Activated CD4-positive, alpha-beta T cell treated with anti-CD3 and anti-CD28 coated beads for 24 hours (primary cell): Measurements from ENCODE around the gene RYR3.
"Not testable (repeated sequence)": the region's sequence is repeated elsewhere in the genome, so short reads cannot be mapped to it uniquely, and the experiment has no call there.

Source experiments
- DNase-seq, 2 donors: peaks; one replicate each; pipeline ENCODE4 v3.0.0-alpha.2; 2020; ENCODE audit warnings: low read depth in 2 of 2

The RYR3 gene

GRCh38 chr15:33577911-33578310 is 267.1 kb downstream of the RYR3 start:
- DNase-seq = not testable (repeated sequence)

DNA sequence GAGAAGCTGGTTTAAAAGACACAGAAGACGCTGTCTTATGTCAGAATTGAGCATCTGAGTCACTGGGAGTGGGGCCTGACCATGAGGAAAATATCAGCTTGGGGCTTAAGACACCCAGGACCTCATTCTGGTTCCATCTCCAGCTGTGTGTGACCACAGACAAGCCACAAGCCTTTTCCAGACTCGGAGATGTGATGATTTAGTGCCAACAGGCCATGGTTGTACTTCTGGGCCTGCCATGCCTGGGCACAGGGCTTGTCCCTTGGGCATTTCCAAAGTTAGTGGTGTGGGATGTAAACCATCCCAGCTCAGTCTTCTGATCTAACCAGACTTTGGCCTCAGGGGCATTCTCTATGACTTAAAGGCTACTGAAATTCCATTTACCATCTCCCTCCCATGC is 269.8 kb downstream of the RYR3 start:
- DNase-seq = no peak

DNA sequence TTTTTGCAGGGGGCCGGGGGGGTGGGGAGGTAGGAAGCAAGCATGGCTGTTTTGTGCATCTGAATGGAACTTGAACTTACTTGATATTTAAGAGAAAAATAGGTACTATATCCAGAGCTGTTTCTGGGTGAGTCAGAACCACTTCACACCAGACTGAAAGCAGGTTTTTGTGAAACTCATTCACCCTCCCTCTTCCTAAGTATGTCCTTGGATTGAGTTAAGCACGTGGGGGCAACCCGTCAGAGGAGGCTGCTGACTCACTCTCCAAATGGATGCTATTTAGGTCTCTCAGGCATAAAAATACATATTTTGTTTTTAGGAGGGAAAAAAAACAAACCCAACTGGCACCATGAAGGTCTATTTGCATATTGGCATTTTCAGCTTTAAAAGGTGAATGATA is 270.3 kb downstream of the RYR3 start:
- no peak for DNase-seq

DNA sequence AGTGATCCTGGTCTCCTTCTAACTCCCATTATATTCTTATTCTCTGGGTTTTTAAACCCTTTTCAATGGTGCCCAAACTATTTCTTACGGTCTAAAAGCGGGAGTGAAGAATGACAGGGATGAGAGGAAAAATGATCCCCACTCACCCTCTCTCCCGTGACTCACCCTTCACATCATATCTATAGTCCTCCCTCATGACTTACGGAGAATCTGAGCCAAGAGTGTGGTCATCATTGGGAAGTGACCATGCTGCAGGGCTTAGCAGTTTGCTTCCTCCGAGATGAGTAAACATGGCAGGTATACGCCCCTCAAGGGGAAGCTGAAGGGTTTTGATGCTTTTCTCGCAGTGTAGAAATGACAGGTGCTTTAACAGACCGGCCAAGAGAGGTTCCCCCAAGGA is 274.0 kb downstream of the RYR3 start:
- no peak for DNase-seq

DNA sequence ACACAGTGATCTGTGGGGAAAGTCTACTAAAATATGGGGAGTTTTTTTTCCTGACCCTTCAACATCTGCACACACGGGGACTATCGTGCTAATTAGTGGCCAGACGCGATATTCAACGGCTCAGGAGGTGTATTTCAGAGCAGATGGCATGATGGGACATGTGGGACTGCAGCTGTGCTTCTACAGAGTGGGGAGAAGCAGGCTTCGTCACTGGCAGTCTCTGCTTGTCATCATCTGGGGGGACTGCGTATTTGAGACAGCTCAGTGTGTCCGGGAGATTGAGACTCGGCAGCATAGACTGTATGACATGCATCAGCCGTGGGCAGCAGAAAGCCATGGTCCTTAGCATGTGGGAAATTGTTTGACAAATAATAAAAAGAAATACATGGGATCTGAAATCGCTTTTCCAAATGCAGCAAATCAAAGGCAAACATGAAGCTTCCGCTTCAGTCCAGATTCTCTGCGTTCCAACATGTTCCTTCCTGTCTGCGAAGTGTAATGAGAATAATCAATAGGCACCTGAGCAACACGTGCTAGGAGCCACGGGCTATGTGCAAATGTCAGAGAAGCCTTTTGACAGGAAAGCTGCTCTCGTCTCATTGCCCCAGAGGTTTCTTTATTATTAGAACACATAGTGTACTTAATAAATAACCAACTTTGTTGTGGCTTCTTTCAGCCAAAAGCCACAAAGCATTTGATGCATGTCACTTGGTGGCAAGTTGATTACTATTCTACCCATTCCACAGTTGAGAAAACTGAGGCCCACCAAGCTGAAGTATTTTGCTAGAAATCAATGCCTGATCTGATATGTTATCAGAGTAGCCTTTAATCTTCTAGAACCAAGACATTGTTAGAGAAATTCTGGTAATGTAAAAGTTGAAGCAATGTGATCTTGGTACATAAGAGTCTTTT is 276.3 kb downstream of the RYR3 start:
- no peak for DNase-seq

GRCh38 chr15:33587773-33588172 is 277.0 kb downstream of the RYR3 start:
- no peak for DNase-seq

- DNase-seq = no peak
Observed at GRCh38 chr15:33592864-33593263, 282.1 kb downstream of the RYR3 start.

DNA sequence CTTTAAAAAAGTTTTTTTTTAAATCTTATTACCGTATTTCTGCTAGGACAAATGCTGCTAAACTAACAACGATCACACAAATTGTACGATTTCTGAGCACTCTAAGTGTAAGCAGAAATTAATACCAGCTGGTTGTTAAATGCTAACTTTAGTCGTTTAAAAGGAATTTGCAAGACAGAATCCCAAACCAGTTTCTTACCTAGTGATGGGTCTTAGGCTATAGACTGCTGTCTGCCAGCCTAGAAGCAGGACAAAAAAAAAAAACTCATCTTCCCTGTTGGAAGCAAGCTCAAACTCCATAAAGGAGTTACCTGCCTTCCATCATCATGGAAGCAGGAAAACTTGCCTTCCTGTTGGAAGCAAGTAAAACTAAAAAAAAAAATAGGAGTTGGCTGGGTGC is 287.6 kb downstream of the RYR3 start:
- not testable (repeated sequence) for DNase-seq

GRCh38 chr15:33600212-33600611 is 289.4 kb downstream of the RYR3 start:
- DNase-seq = no peak

DNA sequence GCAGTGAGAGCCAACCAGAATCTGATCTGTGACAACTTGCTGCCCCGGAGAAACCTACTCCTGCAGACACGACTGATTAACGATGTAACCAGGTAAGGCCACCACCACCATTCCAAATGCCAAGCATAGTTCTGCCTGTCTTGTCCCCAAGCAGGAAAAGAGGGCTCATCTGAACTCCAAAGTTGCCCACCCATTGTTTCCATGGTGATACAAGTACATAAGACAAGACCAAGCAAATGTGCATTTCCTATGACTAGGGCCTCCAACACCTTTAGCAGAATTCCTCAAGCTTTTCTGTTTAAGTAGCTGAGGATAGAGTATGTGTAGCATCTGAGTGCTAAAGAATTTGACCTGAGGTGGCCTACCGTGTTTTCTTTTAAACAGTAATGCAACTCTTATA is 290.7 kb downstream of the RYR3 start:
- no peak for DNase-seq

DNA sequence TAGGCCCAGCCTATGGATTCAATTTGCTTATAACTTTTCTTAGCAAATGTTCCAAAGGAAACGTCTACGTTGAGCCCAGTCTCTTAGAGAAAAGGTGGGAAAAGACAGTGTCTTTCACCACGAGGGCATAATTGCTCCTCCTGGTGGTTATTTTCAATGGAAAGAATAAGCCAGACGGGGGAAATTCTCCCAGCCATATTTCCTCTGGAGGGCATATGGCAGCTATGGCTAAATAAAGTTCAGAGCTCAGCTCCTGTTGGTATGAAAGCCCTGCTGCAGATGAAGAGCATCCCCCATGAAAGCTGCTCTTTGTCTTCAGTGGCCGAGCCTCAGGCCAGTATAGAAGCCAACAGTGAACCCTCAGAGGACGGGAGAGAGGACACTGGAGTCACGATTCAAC is 297.9 kb downstream of the RYR3 start:
- no peak for DNase-seq

DNA sequence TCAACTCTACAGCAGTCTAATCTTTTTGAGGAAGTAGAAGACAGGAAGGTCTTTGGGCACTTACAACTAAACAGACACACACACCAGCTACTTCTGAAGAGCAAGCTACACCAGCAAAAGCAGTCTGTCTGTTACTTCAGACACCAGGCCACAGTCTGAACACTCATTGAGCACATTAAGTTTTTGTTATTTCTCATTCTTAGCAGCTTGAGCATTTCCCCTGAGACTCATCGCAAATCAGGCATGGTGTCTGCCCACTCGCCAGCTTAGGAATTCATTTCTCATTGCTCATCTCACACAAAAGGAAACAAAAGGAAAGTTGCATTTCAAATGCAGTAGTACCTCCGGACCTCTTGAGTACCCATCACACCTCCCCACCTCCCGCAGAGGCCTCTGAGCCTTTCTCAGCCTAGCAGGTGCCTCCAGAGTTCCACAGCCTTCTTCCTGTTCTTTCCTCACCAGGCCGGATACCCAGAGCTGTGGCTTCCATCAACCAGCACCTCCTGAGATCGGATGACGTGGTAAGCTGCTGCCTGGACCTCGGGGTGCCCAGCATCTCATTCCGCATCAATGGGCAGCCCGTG is 302.0 kb downstream of the RYR3 start:
- no peak for DNase-seq

- DNase-seq = no peak
Observed at GRCh38 chr15:33616475-33616874, 305.7 kb downstream of the RYR3 start.

DNA sequence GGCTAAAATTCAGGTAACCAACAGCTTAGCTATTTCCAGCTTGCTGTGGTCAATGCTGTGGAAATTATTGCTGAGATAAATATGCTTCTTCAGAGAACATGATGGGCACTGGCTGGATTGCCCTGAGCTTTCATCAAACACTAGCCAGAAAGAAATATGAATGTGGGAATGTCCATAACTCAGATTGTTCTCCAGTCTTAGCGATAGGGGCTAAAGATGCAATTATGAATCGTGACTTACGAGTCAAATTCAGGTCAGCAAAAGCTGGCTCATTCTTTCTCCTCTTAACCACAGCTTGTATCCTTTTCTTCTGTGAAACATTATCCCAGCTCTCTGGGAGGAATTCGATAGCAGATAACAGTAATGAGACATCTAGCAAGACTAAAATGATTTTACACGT is 307.6 kb downstream of the RYR3 start:
- no peak for DNase-seq

GRCh38 chr15:33621141-33621540 is 310.4 kb downstream of the RYR3 start:
- DNase-seq = no peak

- DNase-seq = no peak
Observed at GRCh38 chr15:33623010-33623409, 312.2 kb downstream of the RYR3 start.

- no peak for DNase-seq
Observed at GRCh38 chr15:33624439-33624838, 313.7 kb downstream of the RYR3 start.

- DNase-seq = no peak
Observed at GRCh38 chr15:33629647-33630046, 318.9 kb downstream of the RYR3 start.

- no peak for DNase-seq
Observed at GRCh38 chr15:33636234-33636633, 325.5 kb downstream of the RYR3 start.

DNA sequence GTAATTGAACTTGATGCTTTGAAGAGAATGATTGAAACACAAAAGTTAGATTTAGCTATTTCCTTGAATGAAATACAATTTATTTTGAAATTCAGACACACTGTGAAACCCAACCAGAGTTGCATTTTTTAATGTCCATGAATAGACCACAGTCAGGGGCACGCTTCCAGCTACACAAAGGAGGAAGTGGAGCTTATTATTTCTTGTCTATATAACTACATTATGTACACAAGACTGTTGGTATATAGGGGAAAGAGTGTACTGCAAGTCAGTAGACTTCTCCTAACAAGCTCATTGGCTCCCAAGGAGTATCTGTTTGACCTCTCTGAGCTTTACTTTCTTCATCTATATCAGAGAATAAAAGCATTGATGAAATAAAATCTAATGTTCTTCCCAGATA is 326.2 kb downstream of the RYR3 start:
- no peak for DNase-seq

DNA sequence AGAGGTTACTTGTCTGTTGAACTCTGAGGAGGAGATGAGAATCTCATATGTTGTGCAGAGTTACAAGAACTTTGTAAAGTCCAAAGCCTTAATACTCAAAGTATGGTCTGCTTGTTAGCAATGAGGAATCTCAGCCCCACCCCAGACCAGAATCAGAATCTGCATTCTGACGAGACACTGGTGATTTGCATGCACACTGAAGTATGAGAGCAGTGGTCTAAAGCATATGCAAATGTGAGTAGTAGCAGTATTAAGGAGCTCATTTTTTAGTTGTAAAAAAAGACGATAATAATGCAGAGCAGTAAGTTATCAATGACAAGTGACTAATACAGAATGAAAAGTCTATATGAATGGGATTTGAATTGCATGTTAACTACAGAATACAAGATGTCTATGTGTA is 327.7 kb downstream of the RYR3 start:
- no peak for DNase-seq

DNA sequence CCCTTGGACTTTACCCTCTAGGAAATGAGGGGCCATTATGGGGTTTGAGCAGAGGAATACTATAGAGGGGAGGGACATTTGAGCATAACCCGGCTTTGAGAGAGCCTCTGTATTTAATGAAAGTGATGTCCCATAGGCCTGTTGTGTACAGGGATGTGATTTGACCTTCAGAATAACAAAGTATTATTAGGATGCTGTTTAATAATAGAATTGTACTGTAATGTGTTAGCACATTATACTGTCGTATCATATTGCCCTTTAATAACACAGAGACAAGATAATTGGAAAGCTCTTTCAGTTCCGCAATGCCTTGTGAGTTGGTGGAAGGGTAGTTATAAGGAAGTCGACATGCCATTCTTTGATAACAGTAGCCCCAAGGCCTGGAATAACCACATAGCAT is 328.3 kb downstream of the RYR3 start:
- no peak for DNase-seq

GRCh38 chr15:33639456-33639855 is 328.7 kb downstream of the RYR3 start:
- DNase-seq = no peak

GRCh38 chr15:33639978-33640377 is 329.2 kb downstream of the RYR3 start:
- DNase-seq = no peak
